Ectodermal cell (in vitro differentiated cells): Measurements from ENCODE around the gene IL16.
"Not testable (repeated sequence)": the region's sequence is repeated elsewhere in the genome, so short reads cannot be mapped to it uniquely, and the experiment has no call there.

ENCODE experiments used
- H3K27ac ChIP-seq: 2 replicates; pipeline ENCODE4 v1.7.0; 2013; ENCODE audit warnings: mild to moderate bottlenecking, low read depth, low read length; ENCODE audit not compliant: insufficient read depth, poor library complexity, severe bottlenecking
- H3K27me3 ChIP-seq: 2 replicates; pipeline ENCODE4 v1.7.0; 2013; ENCODE audit warnings: mild to moderate bottlenecking, low read length; ENCODE audit not compliant: insufficient read depth, control insufficient read depth, poor library complexity, severe bottlenecking
- H3K36me3 ChIP-seq: one replicate; pipeline ENCODE4 v1.7.0; 2013; ENCODE audit warnings: low read length; ENCODE audit not compliant: control insufficient read depth, insufficient read depth
- H3K4me1 ChIP-seq: one replicate; pipeline ENCODE4 v1.7.0; 2013; ENCODE audit warnings: low read length; ENCODE audit not compliant: control insufficient read depth, insufficient read depth
- H3K4me3 ChIP-seq: 2 replicates; pipeline ENCODE4 v1.7.0; 2013; ENCODE audit warnings: low read depth, low read length, control low read depth; ENCODE audit not compliant: insufficient read depth
- H3K9me3 ChIP-seq: 2 replicates; pipeline ENCODE4 v1.7.0; 2013; ENCODE audit warnings: mild to moderate bottlenecking, low read length, moderate library complexity; ENCODE audit not compliant: control insufficient read depth
- WGBS, 2 experiments: methylation state at CpG; one replicate each; pipeline ENCODE4 v1.1.7; 2013; ENCODE audit warnings: missing lambda C conversion rate in 2 of 2; 5-methylcytosine and 5-hydroxymethylcytosine counted together

The IL16 gene

GRCh38 chr15:81341351-81341750 lies 144.7 kb downstream of the IL16 start:
- WGBS, 2 experiments = 93% methylated on average over 3 to 4 of the region's 4 CpGs
- Histone ChIP-seq H3K27me3 (no peaks in the 10 kb centered on the region), H3K36me3 (no peaks in the 10 kb centered on the region), H3K4me1 (no peaks in the 10 kb centered on the region), H3K4me3 (no peak overlapping the region), H3K27ac (no peak overlapping the region), H3K9me3 (no peaks in the 10 kb centered on the region)

- Histone ChIP-seq H3K27ac (no peak overlapping the region), H3K27me3 (no peaks in the 10 kb centered on the region), H3K9me3 (no peaks in the 10 kb centered on the region), H3K36me3 (no peaks in the 10 kb centered on the region), H3K4me1 (no peaks in the 10 kb centered on the region), H3K4me3 (no peak overlapping the region)
- 92 to 97% methylated on average over 4 of the region's 4 CpGs for WGBS, 2 experiments
Measured at GRCh38 chr15:81343371-81343770, 146.7 kb downstream of the IL16 start.

- no peaks in the 10 kb centered on the region for H3K36me3 ChIP-seq
- 95 to 100% methylated on average over 2 of the region's 2 CpGs for WGBS, 2 experiments
Measured at GRCh38 chr15:81346611-81347010, 149.9 kb downstream of the IL16 start.

GRCh38 chr15:81347910-81348309 lies 151.2 kb downstream of the IL16 start:
- Histone ChIP-seq H3K4me3 (no peak overlapping the region), H3K27ac (no peak overlapping the region), H3K36me3 (no peaks in the 10 kb centered on the region), H3K9me3 (no peaks in the 10 kb centered on the region), H3K27me3 (no peaks in the 10 kb centered on the region), H3K4me1 (no peaks in the 10 kb centered on the region)
- WGBS, 2 experiments = 92 to 99% methylated on average over 4 of the region's 4 CpGs

More at GRCh38 chr15:81346611-81347010, 149.9 kb downstream of the IL16 start:
- Histone ChIP-seq H3K9me3 (no peaks in the 10 kb centered on the region), H3K4me3 (no peak overlapping the region), H3K27me3 (no peaks in the 10 kb centered on the region), H3K4me1 (no peaks in the 10 kb centered on the region), H3K27ac (no peak overlapping the region)

DNA sequence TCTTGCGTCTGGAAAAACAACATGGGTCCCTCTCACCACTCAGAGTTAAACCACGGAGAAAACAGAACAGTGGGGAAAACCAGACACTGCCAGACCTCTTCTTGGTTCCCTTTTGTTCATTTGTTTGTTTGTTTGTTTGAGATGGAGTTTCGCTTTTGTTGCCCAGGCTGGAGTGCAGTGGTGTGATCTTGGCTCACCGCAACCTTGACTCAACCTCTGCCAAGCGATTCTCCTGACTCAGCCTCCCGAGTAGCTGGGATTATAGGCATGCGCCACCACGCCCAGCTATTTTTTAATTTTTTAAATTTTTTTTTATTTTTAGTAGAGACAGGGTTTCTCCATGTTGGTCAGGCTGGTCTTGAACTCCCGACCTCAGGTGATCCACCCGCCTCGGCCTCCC lies 152.0 kb downstream of the IL16 start:
- 90 to 94% methylated on average over 9 to 11 of the region's 11 CpGs for WGBS, 2 experiments
- H3K4me3 ChIP-seq, H3K27ac ChIP-seq, H3K27me3 ChIP-seq, H3K4me1 ChIP-seq, H3K36me3 ChIP-seq, H3K9me3 ChIP-seq: not testable (repeated sequence)

DNA sequence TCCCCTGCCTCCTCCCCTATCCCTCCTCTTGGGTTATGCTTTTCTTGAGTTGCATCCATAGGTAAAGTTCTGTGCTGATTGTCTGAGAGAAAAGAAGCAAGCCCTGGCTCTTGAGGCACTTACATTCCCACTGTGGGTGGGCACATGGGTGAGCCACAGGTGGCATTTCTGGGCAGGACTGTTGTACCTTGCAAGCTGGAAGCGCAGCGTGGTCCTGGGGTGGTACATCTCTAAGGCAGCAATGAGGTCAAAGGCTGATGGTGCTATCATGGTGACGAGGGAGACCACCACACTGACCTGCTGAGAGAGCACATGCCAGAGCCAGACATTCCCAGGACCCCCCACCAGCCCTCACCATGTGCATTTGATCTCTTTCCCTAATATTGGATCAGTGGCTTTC lies 152.6 kb downstream of the IL16 start:
- Histone ChIP-seq H3K27ac (no peak overlapping the region), H3K9me3 (no peaks in the 10 kb centered on the region), H3K27me3 (no peaks in the 10 kb centered on the region), H3K4me3 (no peak overlapping the region), H3K36me3 (no peaks in the 10 kb centered on the region), H3K4me1 (no peaks in the 10 kb centered on the region)
- 88% methylated on average over 3 of the region's 3 CpGs for WGBS, 2 experiments

- WGBS, 2 experiments = 86 to 90% methylated on average over 5 of the region's 5 CpGs
- no peak overlapping the region for H3K4me3 ChIP-seq
- no peaks in the 10 kb centered on the region for H3K27me3 ChIP-seq
- no peaks in the 10 kb centered on the region for H3K36me3 ChIP-seq
- no peak overlapping the region for H3K27ac ChIP-seq
- H3K4me1 ChIP-seq = no peaks in the 10 kb centered on the region
- no peaks in the 10 kb centered on the region for H3K9me3 ChIP-seq
Measured at GRCh38 chr15:81351651-81352050, 155.0 kb downstream of the IL16 start.

DNA sequence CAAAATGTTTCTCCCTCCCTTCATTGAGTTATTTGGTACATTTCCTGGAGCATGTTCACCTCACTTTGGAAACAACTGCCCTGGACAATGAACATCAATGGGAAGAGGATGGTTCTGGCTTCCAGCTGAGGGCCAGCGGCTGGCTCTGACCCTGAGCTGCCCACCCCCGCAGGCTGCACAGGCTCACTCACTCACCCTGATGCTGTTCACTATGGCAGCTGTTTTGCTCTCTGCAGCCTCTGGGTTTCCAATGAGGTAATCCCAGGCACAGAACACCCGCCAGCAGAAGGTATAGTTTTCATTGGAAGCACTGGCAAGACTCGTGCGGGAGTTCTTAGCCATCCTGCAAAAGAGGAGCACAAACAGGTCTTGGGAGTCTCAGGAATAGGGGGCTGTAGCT lies 159.6 kb downstream of the IL16 start:
- 77 to 82% methylated on average over 5 of the region's 5 CpGs for WGBS, 2 experiments
- H3K9me3 ChIP-seq = no peaks in the 10 kb centered on the region
- no peak overlapping the region for H3K4me3 ChIP-seq
- H3K27ac ChIP-seq = no peak overlapping the region
- no peaks in the 10 kb centered on the region for H3K4me1 ChIP-seq
- no peaks in the 10 kb centered on the region for H3K27me3 ChIP-seq
- H3K36me3 ChIP-seq = no peaks in the 10 kb centered on the region

DNA sequence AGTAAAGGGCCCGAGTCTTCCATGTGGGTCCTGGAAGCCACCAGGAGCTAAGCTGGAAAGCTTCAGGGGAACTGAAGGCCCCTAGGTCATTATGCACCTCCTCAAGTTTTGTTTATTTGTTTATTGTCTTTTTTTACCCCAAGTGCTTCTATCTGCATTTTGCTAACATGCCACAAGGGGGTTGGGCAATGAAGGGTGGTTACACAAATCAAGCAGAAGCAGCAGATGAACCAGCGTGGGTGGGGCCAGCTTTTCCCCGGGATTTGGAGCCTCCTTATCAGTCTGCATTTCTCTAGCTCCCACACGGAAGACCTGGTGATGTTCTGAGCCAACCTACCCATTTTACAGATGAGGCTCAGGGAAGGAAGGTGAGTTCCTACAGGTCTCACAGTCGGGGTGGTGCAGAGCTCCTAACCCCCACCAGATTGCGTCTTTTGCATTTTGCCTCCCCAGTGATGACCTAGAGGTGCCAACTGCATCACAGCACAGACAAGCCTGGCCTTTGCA lies 160.6 kb downstream of the IL16 start:
- H3K9me3 ChIP-seq = no peaks in the 10 kb centered on the region
- no peaks in the 10 kb centered on the region for H3K36me3 ChIP-seq
- H3K27ac ChIP-seq = no peak overlapping the region
- H3K4me3 ChIP-seq = no peak overlapping the region
- H3K27me3 ChIP-seq = no peaks in the 10 kb centered on the region
- WGBS, 2 experiments = 87 to 90% methylated on average over 6 of the region's 6 CpGs
- H3K4me1 ChIP-seq = no peaks in the 10 kb centered on the region

- no peaks in the 10 kb centered on the region for H3K36me3 ChIP-seq
- no peaks in the 10 kb centered on the region for H3K4me1 ChIP-seq
- H3K9me3 ChIP-seq = no peaks in the 10 kb centered on the region
- WGBS, 2 experiments = 93 to 95% methylated on average over 6 of the region's 6 CpGs
- no peaks in the 10 kb centered on the region for H3K27me3 ChIP-seq
- no peak overlapping the region for H3K27ac ChIP-seq
- no peak overlapping the region for H3K4me3 ChIP-seq
Measured at GRCh38 chr15:81358248-81358647, 161.6 kb downstream of the IL16 start.

GRCh38 chr15:81360491-81360890 lies 163.8 kb downstream of the IL16 start:
- WGBS, 2 experiments = 88 to 91% methylated on average over 5 of the region's 5 CpGs
- no peaks in the 10 kb centered on the region for H3K9me3 ChIP-seq
- no peak overlapping the region for H3K27ac ChIP-seq
- H3K4me1 ChIP-seq = no peaks in the 10 kb centered on the region
- H3K36me3 ChIP-seq = no peaks in the 10 kb centered on the region
- no peaks in the 10 kb centered on the region for H3K27me3 ChIP-seq
- no peak overlapping the region for H3K4me3 ChIP-seq
